ENCODE data around the gene CEP164. TPM values are rescaled to one million over a fixed set of nuclear protein-coding genes. Genes with fewer than 3 reads are reported as not detected.

CEP164 gene
- total and polyA plus RNA-seq, 7 donors = 2.0 to 12.4 (median 5.7) TPM

DNA sequence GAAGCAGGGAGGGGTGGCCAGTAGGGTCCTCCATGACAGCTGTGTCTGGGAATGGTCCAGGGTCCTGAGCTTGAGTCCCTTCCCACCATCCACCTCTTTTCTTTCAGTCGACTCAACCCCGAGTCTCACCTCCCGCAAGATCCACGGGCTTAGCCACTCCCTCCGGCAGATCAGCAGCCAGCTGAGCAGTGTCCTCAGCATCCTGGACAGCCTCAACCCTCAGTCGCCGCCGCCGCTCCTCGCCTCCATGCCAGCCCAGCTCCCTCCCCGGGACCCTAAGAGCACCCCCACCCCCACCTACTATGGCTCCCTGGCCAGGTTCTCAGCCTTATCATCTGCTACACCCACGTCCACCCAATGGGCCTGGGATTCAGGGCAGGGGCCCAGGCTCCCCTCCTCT lies 81.9 kb downstream of the CEP164 start:
- no peak for ATAC-seq
- no peak overlapping the region for H3K27ac ChIP-seq
- intact Hi-C loops (cut with DNase I) = no loop called here
- no peaks in the 10 kb centered on the region for H3K27me3 ChIP-seq (ENCODE audit: insufficient read depth in 3 of 3, low read length in 2 of 3)
- no peak for DNase-seq
- H3K4me1 ChIP-seq = no peaks in the 10 kb centered on the region
- H3K9me3 ChIP-seq = no peaks in the 10 kb centered on the region
- 95 to 96% (median 95%) methylated on average over 12 of the region's 12 CpGs for WGBS, 3 donors
- peaks cover 0 to 34% of the 10 kb centered on the region in 2 donors for H3K36me3 ChIP-seq (ENCODE audit: insufficient read depth in 1 of 2, low read depth in 1 of 2)
- no peak overlapping the region for H3K4me3 ChIP-seq
- TF ChIP-seq, protein P1, sequence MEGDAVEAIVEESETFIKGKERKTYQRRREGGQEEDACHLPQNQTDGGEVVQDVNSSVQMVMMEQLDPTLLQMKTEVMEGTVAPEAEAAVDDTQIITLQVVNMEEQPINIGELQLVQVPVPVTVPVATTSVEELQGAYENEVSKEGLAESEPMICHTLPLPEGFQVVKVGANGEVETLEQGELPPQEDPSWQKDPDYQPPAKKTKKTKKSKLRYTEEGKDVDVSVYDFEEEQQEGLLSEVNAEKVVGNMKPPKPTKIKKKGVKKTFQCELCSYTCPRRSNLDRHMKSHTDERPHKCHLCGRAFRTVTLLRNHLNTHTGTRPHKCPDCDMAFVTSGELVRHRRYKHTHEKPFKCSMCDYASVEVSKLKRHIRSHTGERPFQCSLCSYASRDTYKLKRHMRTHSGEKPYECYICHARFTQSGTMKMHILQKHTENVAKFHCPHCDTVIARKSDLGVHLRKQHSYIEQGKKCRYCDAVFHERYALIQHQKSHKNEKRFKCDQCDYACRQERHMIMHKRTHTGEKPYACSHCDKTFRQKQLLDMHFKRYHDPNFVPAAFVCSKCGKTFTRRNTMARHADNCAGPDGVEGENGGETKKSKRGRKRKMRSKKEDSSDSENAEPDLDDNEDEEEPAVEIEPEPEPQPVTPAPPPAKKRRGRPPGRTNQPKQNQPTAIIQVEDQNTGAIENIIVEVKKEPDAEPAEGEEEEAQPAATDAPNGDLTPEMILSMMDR (IDR thresholded peaks at IDR 0.05) = no peak

DNA sequence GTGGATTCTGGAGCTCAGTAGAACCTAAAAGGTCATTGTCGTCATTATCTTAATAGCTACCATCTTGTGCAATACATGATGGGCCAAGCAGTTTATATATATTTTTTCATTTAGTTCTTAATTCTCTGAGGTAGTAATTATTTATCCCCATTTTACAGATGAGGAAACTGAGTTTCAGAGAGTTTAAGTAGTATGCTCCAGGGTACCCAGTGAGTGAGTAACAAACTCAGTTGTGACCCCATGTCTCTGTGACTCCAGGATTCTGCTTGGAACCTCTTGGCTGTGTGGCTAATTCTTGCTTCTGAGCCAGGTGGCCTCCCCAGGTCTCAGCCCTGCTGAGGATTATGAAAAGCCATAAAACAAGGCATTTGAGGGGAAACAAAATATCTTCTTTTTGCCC lies 82.6 kb downstream of the CEP164 start:
- no peaks in the 10 kb centered on the region for H3K27me3 ChIP-seq (ENCODE audit: insufficient read depth in 3 of 3, low read length in 2 of 3)
- intact Hi-C loops (cut with DNase I) = no loop called here
- DNase-seq (no peak), ATAC-seq (no peak)
- 97 to 100% (median 98%) methylated on average over 1 of the region's 1 CpG for WGBS, 3 donors
- H3K9me3 ChIP-seq = no peaks in the 10 kb centered on the region
- no peaks in the 10 kb centered on the region for H3K4me1 ChIP-seq
- no peak overlapping the region for H3K4me3 ChIP-seq
- no peak overlapping the region for H3K27ac ChIP-seq
- peaks cover 0 to 32% of the 10 kb centered on the region in 2 donors for H3K36me3 ChIP-seq (ENCODE audit: insufficient read depth in 1 of 2, low read depth in 1 of 2)
- TF ChIP-seq, protein P1 (IDR thresholded peaks at IDR 0.05) = no peak

DNA sequence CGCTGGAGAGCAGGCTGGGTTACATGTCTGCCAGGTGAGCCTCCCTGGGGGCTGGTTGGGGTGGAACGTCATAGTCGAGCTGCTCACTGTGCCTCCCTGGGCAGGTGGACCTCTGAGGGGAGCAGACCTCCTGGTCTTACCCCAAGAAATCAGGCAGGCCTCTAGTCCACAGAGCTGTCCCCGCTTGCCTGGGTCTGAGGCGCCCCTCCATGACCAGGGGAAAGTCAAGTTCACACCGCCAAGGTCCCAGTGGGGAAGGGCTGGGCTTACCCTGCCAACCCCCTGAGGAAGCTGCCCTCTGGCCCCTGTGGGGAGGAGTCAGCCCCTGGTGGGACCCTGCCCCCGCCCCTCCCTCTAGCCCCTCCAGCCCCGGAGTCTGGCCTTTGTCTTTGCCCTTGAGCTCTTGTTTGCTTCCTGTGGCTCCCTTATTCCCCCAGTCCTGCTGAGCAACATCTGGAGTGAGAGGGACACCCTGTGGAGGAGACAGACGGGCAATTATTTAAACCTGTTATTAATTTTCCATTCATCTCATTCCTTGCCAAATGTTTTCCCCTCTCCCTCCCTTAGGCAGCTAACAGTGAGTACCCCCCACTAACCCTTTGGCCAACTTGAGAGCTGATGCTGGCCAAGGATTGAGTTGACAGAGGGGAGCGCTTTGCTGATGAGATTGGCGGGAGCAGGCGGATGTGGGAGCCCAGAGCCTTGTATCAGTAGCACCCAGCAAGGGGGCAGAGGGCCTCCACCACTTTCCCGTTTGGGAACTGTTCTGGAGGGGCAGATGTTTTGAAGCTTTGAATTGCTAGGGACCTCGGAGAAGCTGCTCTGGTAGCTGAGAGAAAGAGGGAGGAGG lies 83.4 kb downstream of the CEP164 start:
- ATAC-seq = no peak
- Histone ChIP-seq H3K36me3 (ENCODE audit: insufficient read depth in 1 of 2, low read depth in 1 of 2) (peaks cover 0 to 32% of the 10 kb centered on the region in 2 donors), H3K9me3 (no peaks in the 10 kb centered on the region), H3K27me3 (ENCODE audit: insufficient read depth in 3 of 3, low read length in 2 of 3) (no peaks in the 10 kb centered on the region), H3K4me3 (no peak overlapping the region), H3K4me1 (no peaks in the 10 kb centered on the region), H3K27ac (no peak overlapping the region)
- 80 to 83% (median 83%) methylated on average over 13 to 14 of the region's 14 CpGs for WGBS, 3 donors
- TF ChIP-seq, protein P1 (IDR thresholded peaks at IDR 0.05) = no peak
- intact Hi-C loops (cut with DNase I) = no loop called here
- DNase-seq = no peak

- Histone ChIP-seq H3K9me3 (no peaks in the 10 kb centered on the region), H3K27me3 (ENCODE audit: insufficient read depth in 3 of 3, low read length in 2 of 3) (no peaks in the 10 kb centered on the region), H3K4me1 (no peaks in the 10 kb centered on the region), H3K36me3 (ENCODE audit: insufficient read depth in 1 of 2, low read depth in 1 of 2) (peaks cover 0 to 26% of the 10 kb centered on the region in 2 donors), H3K4me3 (no peak overlapping the region), H3K27ac (no peak overlapping the region)
- WGBS, 3 donors = 82 to 94% (median 88%) methylated on average over 9 to 10 of the region's 10 CpGs
- DNase-seq (no peak), ATAC-seq (no peak)
- intact Hi-C loops (cut with DNase I) = no loop called here
- TF ChIP-seq, protein P1 (IDR thresholded peaks at IDR 0.05) = no peak
Observed at GRCh38 chr11:117411736-117412135, 84.1 kb downstream of the CEP164 start.
